DMS 273 (cell line): Measurements from ENCODE around the gene PRSS27.
A peak's percentile ranks its signal among the peaks of the same experiment; 100 is the strongest.
"Not testable (repeated sequence)": the region's sequence is repeated elsewhere in the genome, so short reads cannot be mapped to it uniquely, and the experiment has no call there.

Experiments
- DNase-seq: peaks from one replicate; lab custom pipeline; 2025; ENCODE audit not compliant: unreplicated experiment; lab: John Stamatoyannopoulos, UW

Gene PRSS27

DNA sequence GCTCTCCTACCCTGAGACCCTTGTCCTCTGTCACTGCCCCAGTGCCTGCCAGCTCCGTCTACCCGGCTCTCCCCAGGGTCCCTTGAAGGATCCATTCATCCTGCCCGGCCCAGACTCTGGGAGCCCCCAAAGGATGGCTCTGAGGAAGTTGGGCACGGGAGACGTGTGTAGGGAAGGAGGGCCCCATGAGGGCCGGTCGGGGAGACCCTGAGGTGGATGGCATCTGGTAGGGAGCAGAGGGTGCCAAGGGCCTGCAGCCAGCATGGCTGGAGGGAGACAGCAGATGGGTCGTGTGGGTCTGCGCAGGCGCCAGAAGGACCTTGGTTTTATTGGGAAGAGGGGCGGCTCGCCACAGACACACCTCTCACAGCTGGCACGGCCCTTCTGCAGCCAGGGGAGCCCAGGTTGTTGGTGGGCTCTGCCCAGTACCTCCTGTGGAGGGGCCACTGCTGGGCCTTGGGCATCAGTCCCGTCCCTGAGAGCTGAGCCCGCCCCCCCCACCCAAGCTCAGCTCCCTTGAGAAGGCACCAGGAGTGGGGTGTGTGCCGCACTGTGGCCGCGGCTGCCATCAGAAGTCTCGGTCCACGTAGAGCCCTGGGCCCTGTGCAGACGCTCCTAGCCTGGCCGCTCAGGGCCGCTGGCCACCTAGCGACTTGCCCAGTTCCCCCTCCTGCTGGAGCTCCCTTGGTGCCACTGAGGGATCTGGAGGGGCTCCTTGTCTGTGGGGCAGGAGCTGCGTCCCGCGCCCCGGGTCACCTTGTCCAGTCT lies 21.7 kb downstream of the PRSS27 start:
- DNase-seq = peak; percentile 51

DNA sequence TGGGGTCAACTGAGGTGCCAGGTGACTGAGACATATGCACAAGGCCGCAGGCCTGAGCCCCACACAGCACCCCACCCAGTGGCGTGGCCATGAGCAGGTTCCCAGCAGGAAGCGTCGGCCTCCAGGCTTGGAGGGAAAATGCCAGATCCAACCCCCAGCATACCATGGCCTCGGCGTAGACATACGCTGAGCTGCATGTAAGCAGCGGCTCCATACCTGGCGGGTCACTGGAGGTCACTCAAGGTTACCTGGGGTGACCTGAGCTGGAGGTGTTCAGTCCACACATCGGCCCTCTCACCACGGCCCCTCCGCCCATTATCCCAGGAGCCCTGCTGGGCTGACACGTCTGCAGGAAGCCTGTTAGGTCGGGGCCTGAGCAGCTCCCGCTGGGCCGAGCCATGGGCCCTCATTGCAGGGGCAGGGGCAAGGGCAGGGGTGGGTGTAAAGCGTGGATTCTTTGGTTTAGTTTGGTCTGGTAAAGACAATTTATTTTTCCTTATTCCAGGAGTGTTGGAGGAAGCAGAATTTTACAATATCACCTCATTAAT lies 22.5 kb downstream of the PRSS27 start:
- no peak for DNase-seq

DNA sequence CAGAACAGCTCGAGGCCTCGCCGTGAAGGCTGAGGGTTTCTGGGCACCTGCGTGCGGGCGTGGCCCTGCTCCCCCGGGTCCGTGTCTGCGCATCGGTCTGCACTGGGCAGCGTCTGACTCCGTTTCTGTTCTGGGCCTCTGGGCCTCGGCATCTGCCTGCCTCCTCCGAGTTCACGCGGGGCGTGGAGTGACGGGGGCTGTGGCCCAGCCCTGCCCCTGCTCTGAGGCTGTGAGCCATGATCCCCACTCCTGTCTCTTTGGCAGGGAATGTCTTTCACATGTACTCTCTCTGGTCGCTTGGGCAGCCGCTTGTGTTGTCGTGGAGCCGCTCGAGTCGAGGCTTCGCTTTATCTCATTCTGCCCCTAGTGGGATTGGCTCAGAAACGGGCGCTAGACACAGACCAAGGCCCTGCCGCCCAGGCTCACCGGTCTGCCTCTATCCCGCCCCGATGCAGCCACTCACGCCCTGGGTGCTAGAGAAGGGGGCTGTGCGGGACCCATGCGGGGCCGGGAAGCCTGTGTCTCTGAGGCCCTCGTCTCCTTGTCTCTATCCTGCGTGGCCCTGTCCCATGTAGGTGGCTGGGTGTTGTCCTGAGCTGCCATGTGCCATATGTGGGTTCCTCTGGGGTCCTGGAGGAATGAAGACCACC lies 23.3 kb downstream of the PRSS27 start:
- DNase-seq = not testable (repeated sequence)

DNA sequence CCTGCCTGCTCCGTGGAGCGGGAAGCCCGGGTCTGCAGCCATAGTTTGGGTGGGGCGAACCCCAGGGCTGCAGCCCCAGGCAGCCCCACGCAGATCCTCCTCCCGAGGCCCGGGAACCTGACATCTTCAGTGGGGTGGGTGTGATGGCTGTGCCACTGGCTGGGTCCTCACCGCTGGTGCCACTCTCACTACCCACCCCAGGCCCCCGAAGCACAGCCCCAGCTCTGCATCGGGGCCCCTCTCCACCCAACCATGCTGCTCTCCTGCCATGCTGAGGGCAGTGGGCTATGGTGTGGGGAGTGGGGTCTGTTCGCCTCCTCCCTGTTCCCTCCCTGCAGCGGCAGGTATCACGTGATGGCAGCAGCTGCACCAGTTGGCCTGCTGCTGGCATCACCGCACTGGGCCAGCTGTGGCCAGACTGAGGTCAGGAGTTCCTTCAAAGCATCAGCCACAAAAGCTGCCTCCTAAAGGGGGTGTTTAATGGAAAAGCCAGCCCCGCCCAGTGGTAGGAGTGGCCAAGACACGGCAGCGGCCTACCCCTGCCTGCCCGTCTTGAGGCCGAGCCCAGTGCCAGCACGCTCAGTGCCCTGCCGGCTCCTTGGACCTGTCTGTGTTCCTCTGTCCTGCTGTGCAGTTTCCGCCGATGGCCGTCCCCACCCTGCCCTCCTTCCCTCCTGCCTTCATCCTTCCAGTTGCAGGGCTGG lies 26.9 kb downstream of the PRSS27 start:
- DNase-seq = peak; percentile 47

DNA sequence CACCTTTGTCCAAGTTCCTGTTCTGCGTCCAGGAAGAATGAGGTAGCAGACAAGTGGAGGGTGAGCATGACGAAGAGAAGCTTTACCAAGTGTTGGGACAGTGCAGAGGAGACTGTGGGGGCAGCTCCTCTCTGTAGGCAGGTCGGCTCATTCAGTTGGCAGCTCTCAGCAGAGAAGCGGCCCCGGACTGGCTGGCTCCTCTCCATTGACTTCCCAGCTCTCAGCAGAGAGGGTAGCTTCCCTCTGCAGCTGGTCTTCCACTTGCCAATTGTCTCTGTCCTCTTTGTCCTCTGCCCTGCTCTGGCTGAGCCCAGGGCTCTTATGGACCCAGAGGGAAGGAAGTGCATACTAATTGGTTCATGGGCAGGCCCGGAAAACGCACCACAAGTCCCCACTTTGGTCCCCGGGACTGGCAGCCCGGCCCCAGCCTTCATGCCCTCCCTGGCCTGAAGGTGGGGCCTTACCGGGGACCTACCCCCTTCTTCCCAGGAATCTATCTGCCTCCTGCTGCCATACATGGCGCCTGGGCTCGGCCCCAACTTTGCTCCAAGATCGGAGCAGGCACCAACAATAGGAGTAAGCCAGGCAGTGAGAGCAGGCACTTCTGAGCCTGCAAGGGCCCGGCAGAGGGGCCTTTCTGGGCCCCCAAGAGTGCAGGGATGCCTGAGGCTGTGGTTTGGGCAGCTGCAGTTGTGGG lies 27.6 kb downstream of the PRSS27 start:
- DNase-seq = peak; percentile 74

DNA sequence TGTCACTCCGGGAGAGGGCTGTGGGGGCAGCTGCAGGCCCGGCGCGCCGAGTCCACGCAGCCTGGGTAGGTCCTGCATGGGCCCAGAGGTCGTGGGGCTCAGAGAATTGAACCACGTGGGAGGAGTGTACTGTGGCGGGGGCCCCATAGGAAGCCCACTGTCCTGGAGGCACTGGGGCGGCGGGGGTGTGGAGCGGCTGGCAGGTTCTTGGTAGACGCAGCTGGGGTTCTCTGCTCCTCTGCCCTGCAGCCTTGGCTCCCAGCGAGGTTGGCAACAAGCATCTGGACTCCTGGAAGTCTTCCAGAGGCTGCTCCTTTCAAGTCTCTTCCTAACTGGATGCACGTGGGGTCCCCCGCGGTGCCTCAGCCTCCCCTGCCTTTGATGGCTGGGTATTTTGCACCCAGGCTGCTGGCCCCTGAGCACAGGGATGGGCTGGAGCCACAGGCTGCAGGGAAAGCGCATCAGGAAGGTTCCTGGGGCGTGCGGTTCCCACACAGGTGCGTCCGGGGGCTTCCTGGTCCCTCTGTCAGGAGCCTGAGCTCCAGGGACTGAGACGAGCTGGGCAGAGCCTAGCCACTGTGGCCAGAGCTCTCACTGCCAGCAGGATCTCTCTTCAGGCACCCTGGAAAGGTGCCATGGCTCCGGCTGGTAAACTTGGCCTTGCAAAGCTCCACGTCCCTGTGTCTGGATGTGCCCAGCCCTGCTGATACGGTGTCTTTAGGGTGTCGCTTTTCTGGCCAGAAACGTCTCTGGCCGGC lies 28.4 kb downstream of the PRSS27 start:
- DNase-seq = peak; percentile 97

DNA sequence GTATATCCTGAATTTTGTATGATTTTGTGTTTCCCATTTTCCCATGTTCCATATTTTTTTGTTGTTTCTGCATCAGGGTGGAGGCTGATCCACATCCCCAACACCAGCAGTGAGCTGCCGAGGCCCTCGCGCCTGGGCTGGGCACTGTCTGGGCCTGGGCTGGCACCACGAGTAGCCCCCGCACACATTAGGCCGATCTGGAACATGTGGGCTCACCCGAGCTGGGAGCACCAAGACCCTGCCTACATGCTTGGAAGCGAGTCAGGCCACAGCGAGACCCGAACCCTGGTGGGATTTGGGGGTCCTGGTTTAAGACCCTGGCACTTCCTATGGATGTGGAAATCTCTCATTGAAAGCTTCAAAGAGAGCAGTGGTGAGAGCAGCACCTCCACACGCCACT lies 29.2 kb downstream of the PRSS27 start:
- DNase-seq = no peak

DNA sequence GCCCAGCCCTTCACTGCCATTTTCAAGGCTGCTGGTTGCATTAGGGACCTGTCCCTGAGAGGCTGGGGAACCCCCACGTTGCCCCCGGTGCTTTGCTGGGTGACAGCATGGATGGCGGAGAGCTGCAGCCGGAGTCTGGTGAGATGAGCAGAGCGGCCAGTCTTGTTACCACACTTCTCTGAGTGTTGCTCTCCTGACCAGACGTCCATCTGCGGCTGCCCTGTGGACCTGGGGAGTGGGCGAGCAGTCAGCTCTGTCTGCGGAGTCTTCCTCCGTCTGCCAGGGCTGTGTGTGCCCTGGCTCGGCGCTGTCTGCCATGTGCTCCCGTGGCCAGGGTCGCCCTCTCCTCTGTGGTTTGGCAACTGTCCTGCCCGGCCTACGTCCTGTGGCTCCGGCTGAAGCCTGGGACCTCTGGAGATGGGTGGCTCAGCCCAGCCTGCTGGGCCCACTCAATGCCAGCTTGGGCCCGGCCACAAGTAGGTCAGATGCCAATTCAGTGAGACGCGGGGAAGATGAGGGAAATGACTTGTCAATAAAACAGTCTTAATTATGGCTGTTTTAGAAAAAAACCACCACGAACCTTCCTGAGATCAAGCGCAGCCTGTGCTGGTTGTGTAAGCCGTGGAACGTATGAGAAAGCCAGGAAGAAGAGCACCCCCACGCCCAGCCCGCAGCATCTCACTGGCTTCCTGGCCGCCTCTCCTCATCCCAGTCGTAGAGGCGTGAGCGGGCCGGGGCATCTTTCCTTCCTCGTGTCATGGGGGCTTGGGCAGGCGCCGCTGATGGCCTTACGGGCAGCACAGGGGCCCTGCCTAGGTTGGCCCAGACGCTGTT lies 29.8 kb downstream of the PRSS27 start:
- no peak for DNase-seq

DNA sequence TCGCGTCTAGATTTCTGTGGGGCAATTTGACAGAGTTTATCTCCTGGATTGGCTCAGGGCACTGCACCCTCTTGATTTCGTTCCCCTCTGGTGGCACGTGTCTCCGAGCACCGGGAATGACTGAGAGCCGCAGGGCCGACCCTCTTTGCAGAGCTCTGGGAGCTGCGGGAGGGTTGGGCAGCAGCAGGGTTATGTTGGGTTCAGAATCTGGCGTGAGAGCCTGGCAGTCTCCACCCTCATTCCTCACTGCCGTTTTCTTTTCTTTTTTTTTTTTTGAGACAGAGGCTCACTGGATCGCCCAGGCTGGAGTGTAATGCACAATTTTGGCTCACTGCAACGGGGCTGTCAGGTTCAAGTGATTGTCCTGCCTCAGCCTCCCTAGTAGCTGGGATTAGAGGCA lies 30.6 kb downstream of the PRSS27 start:
- DNase-seq = not testable (repeated sequence)

DNA sequence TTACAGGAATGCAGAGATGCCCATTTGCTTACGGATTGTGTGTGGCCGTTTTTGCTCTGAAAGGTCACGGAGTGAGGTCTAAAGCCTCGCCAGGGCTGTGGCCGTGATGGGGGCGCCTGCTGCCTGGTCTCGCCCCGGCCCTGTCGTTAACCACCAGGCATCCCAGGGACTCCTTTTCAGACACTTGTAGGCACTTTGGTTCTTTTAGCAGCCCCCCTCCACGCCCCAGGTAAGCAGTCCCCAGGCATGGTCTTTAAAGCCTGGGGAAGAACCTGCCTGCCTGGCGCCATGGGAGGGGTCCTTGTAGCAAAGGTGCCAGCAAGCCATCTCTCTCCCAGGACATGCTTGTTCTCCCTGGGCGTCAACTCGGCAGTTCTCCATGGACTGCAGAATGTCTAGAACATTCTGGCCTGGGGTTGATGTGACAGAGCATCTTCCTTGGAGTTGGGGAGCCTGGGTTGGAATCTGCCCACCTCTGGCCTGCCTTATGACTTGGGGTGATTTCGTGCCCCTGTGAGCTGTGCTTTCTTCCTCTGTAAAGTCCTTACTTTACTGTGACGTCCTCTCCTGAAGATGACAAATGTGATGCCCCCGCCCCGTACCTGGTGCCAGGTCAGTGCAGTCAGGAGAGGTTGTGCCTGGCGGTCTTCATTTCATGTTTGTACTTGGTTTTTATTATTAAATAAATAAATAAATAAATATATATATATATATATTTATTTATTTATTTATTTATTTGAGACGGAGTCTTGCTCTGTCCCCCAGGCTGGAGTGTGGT lies 32.3 kb downstream of the PRSS27 start:
- DNase-seq = no peak

DNA sequence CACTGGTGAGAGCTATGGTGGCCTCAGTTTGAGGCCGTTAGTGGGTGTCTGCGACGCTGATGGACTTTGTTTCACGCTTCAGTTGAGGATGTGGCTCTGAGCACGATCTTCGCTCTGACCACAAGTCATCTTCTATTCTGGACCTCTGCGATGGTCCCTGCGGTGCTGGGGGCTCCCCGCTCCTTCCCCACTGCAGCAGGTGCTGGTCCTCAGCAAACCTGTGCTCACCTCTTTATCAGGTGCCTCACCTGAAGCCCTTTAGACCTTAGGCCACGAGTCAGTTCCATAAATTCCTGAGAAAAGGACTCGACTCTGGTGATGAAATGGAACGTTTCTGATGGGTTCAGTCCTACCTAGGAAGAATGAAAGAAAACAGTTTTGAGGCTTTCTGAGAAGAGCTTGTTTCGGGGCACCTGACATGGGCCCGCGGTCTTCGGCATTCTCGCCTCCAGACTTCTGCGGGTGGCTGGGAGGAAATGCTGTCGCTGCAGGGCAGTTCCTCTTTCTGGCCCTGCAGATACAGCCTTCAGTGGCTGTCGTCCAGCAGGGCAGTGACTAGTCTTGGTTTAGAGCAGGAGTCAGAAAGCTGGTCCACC lies 33.0 kb downstream of the PRSS27 start:
- no peak for DNase-seq

DNA sequence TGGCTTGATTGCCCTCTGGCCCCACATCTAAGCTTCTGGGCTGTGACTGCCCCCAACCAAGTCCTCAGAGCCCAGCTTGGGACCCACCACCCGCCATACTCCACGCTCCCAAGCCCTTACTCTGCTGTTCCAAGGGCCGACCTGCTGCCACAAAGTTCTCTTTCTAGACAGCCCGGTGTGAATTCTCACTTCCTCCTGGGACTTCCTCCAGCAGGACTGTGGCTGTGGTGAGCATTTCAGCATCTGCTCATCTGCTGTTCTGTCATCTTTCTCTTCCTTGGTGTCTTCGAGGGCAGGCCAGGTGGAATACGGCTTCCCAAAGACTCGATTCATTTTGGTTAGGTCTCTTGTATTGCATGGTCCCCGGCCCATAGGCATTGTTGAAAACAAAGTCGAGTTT lies 33.9 kb downstream of the PRSS27 start:
- not testable (repeated sequence) for DNase-seq

DNA sequence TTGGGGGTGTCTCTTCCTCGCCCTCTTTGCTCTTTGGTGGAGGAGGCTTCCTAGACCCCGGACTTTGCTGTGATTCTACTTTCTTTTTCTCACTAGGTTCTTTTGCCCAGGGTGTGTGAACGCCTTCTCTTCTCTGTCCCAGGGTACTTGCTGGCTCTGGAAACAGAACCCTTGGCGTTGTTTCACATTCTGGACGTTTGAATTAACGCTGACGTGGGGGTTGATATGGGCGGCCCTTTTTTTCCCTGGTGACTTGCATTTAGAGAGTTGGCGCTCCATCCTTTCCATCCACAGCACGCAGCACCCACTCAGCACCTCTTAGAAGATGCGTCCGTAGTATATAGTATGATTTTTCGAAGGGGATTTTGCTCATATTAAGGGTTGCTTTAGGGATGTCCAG lies 37.0 kb downstream of the PRSS27 start:
- not testable (repeated sequence) for DNase-seq

DNA sequence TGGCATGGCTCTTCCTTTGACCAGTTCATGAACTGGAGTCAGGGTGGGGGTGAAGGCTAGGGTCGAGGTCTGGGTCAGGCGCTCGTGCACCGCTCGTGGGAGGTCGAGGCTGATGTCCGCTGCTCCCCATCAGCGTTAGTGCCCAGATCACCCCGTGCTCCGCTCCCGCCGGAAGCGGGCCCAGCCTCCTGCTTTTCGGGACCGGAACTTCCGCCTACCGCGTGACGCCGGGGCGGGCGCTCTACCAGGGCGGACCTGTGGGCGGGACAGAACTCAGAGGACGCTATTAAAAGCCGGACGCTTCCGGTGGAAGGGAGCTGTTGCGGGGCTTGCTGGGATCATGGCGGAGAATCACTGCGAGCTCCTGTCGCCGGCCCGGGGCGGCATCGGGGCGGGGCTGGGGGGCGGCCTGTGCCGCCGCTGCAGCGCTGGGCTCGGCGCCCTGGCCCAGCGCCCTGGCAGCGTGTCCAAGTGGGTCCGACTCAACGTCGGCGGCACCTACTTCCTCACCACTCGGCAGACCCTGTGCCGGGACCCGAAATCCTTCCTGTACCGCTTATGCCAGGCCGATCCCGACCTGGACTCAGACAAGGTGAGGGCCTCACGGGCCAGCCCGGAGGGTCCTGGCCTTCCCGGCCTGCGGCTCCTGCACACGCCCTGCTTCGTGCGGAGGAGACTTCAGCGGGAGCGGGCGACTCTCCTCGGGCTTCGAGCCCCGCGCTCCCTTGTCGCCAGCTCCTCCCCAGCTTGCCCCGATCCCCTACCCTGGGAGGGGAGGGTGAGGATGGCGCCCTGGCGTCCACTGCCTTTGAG lies 37.6 kb downstream of the PRSS27 start, which contains the start of gene KCTD5:
KCTD5 (plus strand) TSS at position 315 of the 813 bp plus-strand sequence; CDS start at position 341, 26 bp downstream.
- peak; percentile 99 for DNase-seq

DNA sequence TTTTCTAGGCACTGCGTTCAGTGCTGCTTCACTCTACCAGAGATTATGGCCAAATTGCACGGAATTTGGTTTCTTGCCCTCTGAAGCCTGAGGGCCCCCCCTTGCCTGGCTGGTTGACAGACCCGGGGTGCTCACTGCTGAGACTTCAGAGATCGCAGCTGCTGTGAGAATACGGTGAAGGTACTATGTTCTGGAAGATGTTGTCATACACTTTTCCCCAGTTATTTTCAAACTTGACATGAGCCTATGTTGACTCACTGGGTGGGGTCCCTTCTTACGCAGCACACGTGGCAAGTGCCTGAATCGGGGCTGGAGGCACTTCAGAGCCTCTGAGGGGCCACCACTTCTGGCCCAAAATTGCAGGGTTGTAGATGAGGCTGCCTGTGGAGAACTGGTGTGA lies 39.7 kb downstream of the PRSS27 start:
- DNase-seq = not testable (repeated sequence)

DNA sequence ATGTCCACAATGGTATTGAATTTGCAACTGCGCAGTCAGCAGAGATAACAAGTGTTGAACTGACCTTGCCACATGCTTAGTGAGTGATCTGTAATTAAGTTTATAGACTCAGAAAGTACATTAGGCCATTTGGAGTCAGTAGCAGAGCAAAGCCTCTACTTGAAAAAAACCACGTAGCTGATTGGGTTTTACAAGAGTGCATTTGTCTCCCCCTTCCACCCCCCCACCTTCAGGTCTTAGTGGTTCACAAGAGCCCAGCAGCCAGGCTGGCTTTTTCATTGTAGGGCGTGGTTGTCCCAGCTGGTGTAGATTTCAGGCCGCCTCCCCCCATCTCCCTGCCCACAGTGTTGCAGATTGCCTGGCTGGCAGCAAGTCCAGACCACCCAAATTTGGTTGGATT lies 40.1 kb downstream of the PRSS27 start:
- not testable (repeated sequence) for DNase-seq

DNA sequence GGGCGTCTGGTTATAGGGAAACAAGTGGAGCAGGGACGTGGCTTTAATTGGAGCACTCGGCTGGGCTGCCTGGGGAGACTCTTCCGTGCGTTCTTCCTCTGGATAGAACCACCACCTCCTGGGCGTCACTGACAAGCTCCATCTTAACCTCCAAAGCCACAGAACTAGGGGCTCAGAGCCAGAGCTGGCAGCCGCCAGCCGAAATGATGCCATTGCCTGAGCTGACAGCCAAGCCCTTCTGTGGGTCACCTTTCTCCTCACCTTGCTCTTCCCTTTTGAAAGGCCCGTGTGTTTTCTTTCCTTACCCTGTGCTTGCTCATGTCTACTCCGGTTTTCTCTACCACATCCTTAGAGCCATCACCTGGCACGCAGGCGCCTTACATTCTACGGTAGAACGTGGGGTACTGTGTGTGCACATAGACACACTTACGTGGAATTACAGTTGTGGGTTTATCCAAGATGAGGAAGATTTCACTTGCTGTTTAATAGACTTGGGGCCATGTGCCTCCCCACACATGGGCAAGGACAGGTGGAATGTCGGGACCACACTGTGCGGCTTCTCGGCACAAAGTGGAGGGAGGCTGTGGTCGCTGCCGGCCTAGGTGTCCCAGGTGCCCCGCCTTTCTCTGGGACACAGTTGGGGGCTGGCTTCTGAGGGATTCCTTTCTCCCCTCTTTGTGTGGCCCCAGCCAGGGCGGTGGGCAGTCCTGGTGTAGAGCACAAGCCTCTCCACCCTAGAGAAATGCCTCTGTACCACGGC lies 41.6 kb downstream of the PRSS27 start:
- DNase-seq = not testable (repeated sequence)
